ENCODE measurements around the gene SOS2.

SOS2 gene

GRCh38 chr14:50113381-50114035 is 117.9 kb downstream of the SOS2 start:
- no peak for FAIRE-seq

GRCh38 chr14:50110323-50111037 is 120.9 kb downstream of the SOS2 start:
- FAIRE-seq: no peak

- no peak for FAIRE-seq
Measured at GRCh38 chr14:50109342-50109741, 122.0 kb downstream of the SOS2 start.

- FAIRE-seq: no peak
Measured at GRCh38 chr14:50107850-50108249, 123.5 kb downstream of the SOS2 start.

GRCh38 chr14:50106178-50106577 is 125.2 kb downstream of the SOS2 start:
- no peak for FAIRE-seq

GRCh38 chr14:50103558-50103957 is 127.8 kb downstream of the SOS2 start:
- FAIRE-seq: no peak

GRCh38 chr14:50101417-50101816 is 130.0 kb downstream of the SOS2 start:
- FAIRE-seq: no peak

GRCh38 chr14:50100805-50101204 is 130.6 kb downstream of the SOS2 start:
- FAIRE-seq: no peak

GRCh38 chr14:50099335-50099734 is 132.0 kb downstream of the SOS2 start:
- no peak for FAIRE-seq

- no peak for FAIRE-seq
Measured at GRCh38 chr14:50095895-50096294, 135.5 kb downstream of the SOS2 start.

GRCh38 chr14:50094056-50094755 is 137.2 kb downstream of the SOS2 start:
- no peak for FAIRE-seq

GRCh38 chr14:50093496-50093895 is 137.9 kb downstream of the SOS2 start:
- no peak for FAIRE-seq

- no peak for FAIRE-seq
Measured at GRCh38 chr14:50092006-50092555, 139.3 kb downstream of the SOS2 start.

- no peak for FAIRE-seq
Measured at GRCh38 chr14:50091240-50091913, 140.0 kb downstream of the SOS2 start.

- no peak for FAIRE-seq
Measured at GRCh38 chr14:50089208-50089607, 142.2 kb downstream of the SOS2 start.

- no peak for FAIRE-seq
Measured at GRCh38 chr14:50088731-50089130, 142.6 kb downstream of the SOS2 start.

- no peak for FAIRE-seq
Measured at GRCh38 chr14:50088117-50088515, 143.3 kb downstream of the SOS2 start.

GRCh38 chr14:50087341-50088116 is 143.8 kb downstream of the SOS2 start:
- FAIRE-seq: no peak

- no peak for FAIRE-seq
Measured at GRCh38 chr14:50086321-50086711, 145.1 kb downstream of the SOS2 start.

GRCh38 chr14:50085570-50086320 is 145.6 kb downstream of the SOS2 start:
- FAIRE-seq: no peak

GRCh38 chr14:50084666-50085065 is 146.7 kb downstream of the SOS2 start:
- no peak for FAIRE-seq
